ENCODE results near the gene PRDM15.

PRDM15 gene

GRCh38 chr21:41836166-41837015, 42.8 kb downstream of the PRDM15 start:
- DNase-seq = no peak

- no peak for DNase-seq
Observed at GRCh38 chr21:41835711-41836154, 43.4 kb downstream of the PRDM15 start.

- no peak for DNase-seq
Observed at GRCh38 chr21:41834926-41835663, 44.0 kb downstream of the PRDM15 start.

GRCh38 chr21:41834252-41834925, 44.8 kb downstream of the PRDM15 start:
- DNase-seq = no peak

- no peak for DNase-seq
Observed at GRCh38 chr21:41833497-41834115, 45.5 kb downstream of the PRDM15 start.

GRCh38 chr21:41832596-41833496, 46.3 kb downstream of the PRDM15 start:
- DNase-seq = no peak

- DNase-seq = no peak
Observed at GRCh38 chr21:41831866-41832595, 47.1 kb downstream of the PRDM15 start.

- DNase-seq = no peak
Observed at GRCh38 chr21:41831453-41831831, 47.7 kb downstream of the PRDM15 start.

GRCh38 chr21:41830764-41831452, 48.2 kb downstream of the PRDM15 start:
- no peak for DNase-seq

GRCh38 chr21:41830145-41830707, 48.9 kb downstream of the PRDM15 start:
- no peak for DNase-seq

- no peak for DNase-seq
Observed at GRCh38 chr21:41828884-41829360, 50.2 kb downstream of the PRDM15 start.

- DNase-seq = no peak
Observed at GRCh38 chr21:41827951-41828883, 50.9 kb downstream of the PRDM15 start.

- no peak for DNase-seq
Observed at GRCh38 chr21:41825881-41826280, 53.3 kb downstream of the PRDM15 start.

GRCh38 chr21:41825216-41825615, 53.9 kb downstream of the PRDM15 start:
- DNase-seq = no peak

- no peak for DNase-seq
Observed at GRCh38 chr21:41824466-41825207, 54.5 kb downstream of the PRDM15 start.

- DNase-seq = no peak
Observed at GRCh38 chr21:41823906-41824305, 55.2 kb downstream of the PRDM15 start.

- DNase-seq = no peak
Observed at GRCh38 chr21:41823166-41823565, 56.0 kb downstream of the PRDM15 start.

GRCh38 chr21:41821756-41822431, 57.2 kb downstream of the PRDM15 start:
- DNase-seq = no peak
